Measurements from ENCODE around the gene PLA2G6. TPM values are rescaled to one million over a fixed set of nuclear protein-coding genes. Genes with fewer than 3 reads are reported as not detected.

PLA2G6 gene
- total and polyA plus RNA-seq, 2 of the 13 experiments (the other 11 are each of a cell fraction or from before 2014, with no cell fraction given), result 4.8 to 11.5 TPM

DNA sequence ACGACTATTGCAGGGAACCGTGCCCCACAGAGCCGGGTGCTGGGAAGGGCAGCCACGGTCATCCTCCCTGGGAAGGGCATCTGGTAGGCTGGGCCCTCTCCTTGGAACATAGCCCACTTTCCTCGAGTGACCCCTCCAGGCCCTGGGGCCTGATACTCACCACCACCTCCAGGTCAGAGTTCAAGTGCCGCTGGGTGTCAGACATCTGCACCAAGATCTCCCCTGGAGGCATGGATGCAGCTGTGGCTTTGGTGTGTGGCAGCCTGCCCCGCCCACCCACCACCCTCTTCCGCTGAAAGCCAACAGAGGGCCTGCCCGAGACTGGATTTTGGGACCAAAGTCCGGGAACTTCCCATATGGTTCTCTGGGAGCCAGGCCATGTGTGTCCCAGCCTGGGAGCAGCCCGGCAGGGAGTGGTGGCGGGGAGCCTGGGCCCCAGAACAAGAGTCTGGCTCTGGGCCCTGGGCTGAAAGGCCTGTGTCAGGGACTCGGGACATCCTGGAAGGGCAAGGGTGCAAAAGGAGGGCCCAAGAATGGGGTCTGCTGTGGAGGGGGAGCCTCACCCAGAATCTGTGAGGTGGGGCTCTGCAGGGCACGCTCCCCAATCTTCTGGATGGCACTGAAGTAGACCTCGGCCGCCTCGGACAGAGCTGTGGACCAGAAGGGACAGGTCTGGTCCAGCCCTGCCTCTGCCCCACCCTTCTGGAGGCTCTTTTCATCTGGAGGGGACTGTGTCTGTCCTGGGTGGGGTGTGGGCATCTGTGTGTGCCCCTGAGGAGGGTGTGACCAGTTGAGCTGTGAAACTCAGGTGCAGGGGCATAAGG is 73.7 kb downstream of the PLA2G6 start (continued):
- TF ChIP-seq, protein P1, sequence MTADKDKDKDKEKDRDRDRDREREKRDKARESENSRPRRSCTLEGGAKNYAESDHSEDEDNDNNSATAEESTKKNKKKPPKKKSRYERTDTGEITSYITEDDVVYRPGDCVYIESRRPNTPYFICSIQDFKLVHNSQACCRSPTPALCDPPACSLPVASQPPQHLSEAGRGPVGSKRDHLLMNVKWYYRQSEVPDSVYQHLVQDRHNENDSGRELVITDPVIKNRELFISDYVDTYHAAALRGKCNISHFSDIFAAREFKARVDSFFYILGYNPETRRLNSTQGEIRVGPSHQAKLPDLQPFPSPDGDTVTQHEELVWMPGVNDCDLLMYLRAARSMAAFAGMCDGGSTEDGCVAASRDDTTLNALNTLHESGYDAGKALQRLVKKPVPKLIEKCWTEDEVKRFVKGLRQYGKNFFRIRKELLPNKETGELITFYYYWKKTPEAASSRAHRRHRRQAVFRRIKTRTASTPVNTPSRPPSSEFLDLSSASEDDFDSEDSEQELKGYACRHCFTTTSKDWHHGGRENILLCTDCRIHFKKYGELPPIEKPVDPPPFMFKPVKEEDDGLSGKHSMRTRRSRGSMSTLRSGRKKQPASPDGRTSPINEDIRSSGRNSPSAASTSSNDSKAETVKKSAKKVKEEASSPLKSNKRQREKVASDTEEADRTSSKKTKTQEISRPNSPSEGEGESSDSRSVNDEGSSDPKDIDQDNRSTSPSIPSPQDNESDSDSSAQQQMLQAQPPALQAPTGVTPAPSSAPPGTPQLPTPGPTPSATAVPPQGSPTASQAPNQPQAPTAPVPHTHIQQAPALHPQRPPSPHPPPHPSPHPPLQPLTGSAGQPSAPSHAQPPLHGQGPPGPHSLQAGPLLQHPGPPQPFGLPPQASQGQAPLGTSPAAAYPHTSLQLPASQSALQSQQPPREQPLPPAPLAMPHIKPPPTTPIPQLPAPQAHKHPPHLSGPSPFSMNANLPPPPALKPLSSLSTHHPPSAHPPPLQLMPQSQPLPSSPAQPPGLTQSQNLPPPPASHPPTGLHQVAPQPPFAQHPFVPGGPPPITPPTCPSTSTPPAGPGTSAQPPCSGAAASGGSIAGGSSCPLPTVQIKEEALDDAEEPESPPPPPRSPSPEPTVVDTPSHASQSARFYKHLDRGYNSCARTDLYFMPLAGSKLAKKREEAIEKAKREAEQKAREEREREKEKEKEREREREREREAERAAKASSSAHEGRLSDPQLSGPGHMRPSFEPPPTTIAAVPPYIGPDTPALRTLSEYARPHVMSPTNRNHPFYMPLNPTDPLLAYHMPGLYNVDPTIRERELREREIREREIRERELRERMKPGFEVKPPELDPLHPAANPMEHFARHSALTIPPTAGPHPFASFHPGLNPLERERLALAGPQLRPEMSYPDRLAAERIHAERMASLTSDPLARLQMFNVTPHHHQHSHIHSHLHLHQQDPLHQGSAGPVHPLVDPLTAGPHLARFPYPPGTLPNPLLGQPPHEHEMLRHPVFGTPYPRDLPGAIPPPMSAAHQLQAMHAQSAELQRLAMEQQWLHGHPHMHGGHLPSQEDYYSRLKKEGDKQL (CRISPR knock-in tag; IDR thresholded peaks at IDR 0.05; ENCODE audit: low read depth), result 0 out of 2 replicates have a peak, but pooled peaks have one; percentile 22
- TF ChIP-seq, protein P2, sequence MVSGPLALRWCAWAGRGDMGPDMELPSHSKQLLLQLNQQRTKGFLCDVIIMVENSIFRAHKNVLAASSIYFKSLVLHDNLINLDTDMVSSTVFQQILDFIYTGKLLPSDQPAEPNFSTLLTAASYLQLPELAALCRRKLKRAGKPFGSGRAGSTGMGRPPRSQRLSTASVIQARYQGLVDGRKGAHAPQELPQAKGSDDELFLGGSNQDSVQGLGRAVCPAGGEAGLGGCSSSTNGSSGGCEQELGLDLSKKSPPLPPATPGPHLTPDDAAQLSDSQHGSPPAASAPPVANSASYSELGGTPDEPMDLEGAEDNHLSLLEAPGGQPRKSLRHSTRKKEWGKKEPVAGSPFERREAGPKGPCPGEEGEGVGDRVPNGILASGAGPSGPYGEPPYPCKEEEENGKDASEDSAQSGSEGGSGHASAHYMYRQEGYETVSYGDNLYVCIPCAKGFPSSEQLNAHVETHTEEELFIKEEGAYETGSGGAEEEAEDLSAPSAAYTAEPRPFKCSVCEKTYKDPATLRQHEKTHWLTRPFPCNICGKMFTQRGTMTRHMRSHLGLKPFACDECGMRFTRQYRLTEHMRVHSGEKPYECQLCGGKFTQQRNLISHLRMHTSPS (CRISPR knock-in tag; IDR thresholded peaks at IDR 0.05; ENCODE audit: low read depth), result peak; percentile 71
- TF ChIP-seq SP140L (CRISPR knock-in tag; IDR thresholded peaks at IDR 0.05; ENCODE audit: borderline replicate concordance) (no peak), ZC3H4 (CRISPR knock-in tag; IDR thresholded peaks at IDR 0.05; ENCODE audit: borderline replicate concordance) (no peak), HNRNPL (IDR thresholded peaks at IDR 0.05; ENCODE audit: low read depth, low read length) (peak; percentile 93), ZNF7 (CRISPR knock-in tag; IDR thresholded peaks at IDR 0.05) (no peak), ZFAT (CRISPR knock-in tag; conservative IDR thresholded peaks at IDR 0.05) (no peak), SMARCC2 (IDR thresholded peaks at IDR 0.05) (no peak), ZBTB4 (CRISPR knock-in tag; IDR thresholded peaks at IDR 0.05; ENCODE audit: borderline replicate concordance) (no peak), SMARCE1 (IDR thresholded peaks at IDR 0.05; ENCODE audit: borderline replicate concordance) (no peak), NFIB (CRISPR knock-in tag; IDR thresholded peaks at IDR 0.05; ENCODE audit: borderline replicate concordance) (no peak), GATAD2A (CRISPR knock-in tag; IDR thresholded peaks at IDR 0.05) (peak; percentile 66), NFE2L1 (CRISPR knock-in tag; IDR thresholded peaks at IDR 0.05; ENCODE audit: borderline replicate concordance) (no peak), MXD3 (CRISPR knock-in tag; IDR thresholded peaks at IDR 0.05) (0 out of 2 replicates have a peak, but pooled peaks have one; percentile 62)
- TF ChIP-seq, protein P3, sequence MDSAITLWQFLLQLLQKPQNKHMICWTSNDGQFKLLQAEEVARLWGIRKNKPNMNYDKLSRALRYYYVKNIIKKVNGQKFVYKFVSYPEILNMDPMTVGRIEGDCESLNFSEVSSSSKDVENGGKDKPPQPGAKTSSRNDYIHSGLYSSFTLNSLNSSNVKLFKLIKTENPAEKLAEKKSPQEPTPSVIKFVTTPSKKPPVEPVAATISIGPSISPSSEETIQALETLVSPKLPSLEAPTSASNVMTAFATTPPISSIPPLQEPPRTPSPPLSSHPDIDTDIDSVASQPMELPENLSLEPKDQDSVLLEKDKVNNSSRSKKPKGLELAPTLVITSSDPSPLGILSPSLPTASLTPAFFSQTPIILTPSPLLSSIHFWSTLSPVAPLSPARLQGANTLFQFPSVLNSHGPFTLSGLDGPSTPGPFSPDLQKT (CRISPR knock-in tag; IDR thresholded peaks at IDR 0.05; ENCODE audit: borderline replicate concordance), result no peak
